H1 (cell line): Measurements from ENCODE around the gene TMEM260. TPM values are rescaled to one million over a fixed set of nuclear protein-coding genes. Genes with fewer than 3 reads are reported as not detected.

Experiments
- FOSL1 ChIP-seq: IDR thresholded peaks from 2 replicates; pipeline ENCODE4 v1.6.1; 2011; ENCODE audit warnings: mild to moderate bottlenecking, low read depth, low read length, moderate library complexity; ENCODE audit not compliant: insufficient read depth
- GABPA ChIP-seq: IDR thresholded peaks from 2 replicates; pipeline ENCODE4 v1.6.1; 2011; ENCODE audit warnings: mild to moderate bottlenecking, low read length, moderate library complexity, borderline replicate concordance; ENCODE audit not compliant: insufficient read depth
- KDM1A ChIP-seq: fragments of 200-600, 300-600 bp; sonication (generic); IDR thresholded peaks from 2 replicates; pipeline ENCODE4 v1.7.1; 2016; ENCODE audit warnings: mild to moderate bottlenecking, low read length, borderline replicate concordance
- POU5F1 ChIP-seq: IDR thresholded peaks from 2 replicates; pipeline ENCODE4 v1.6.1; 2011; ENCODE audit warnings: low read depth, mild to moderate bottlenecking, low read length, moderate library complexity
- RXRA ChIP-seq: IDR thresholded peaks from 2 replicates; pipeline ENCODE4 v1.6.1; 2011; ENCODE audit warnings: low read depth, mild to moderate bottlenecking, low read length, moderate library complexity; ENCODE audit not compliant: insufficient read depth
- SP2 ChIP-seq: IDR thresholded peaks from 2 replicates; pipeline ENCODE4 v1.6.1; 2012; ENCODE audit warnings: mild to moderate bottlenecking, low read length, inconsistent platforms
- SRF ChIP-seq: IDR thresholded peaks from 2 replicates; pipeline ENCODE4 v1.6.1; 2011; ENCODE audit warnings: mild to moderate bottlenecking, low read depth, low read length, moderate library complexity
- polyA plus RNA-seq, 7 experiments: library from polyadenylated mRNA; depleted of rRNA in 3 of 7; stranded (reverse) in 5 of 7; unstranded in 2 of 7; fragments of >200 nt in 5 of 7; fragments of 200-250 nt in 2 of 7; gene quantifications; 1 replicate in 5 of 7; 2 replicates in 1 of 7; 4 replicates in 1 of 7; pipeline versions ENCODE4 v1.2.1 to v1.2.3, GENCODE V29; 2011 to 2013; ENCODE audit warnings: missing spikeins in 2 of 7, mixed read lengths in 2 of 7
- total RNA-seq: library from RNA; stranded (reverse); fragmentation: NEBNext Ultra II Directional; extraction: Animal tissue kit (Norgen Biotek cat#: 25700); gene quantifications from 2 replicates; pipeline ENCODE4 v1.2.1, GENCODE V29; 2021

The TMEM260 gene
- total and polyA plus RNA-seq, 2 of the 8 experiments (the other 6 are each of a cell fraction or from before 2014, with no cell fraction given) = 14.4 to 15.2 TPM

GRCh38 chr14:56554301-56554700, 25.3 kb upstream of the TMEM260 start (continued):
- TF ChIP-seq SRF (no peak), FOSL1 (no peak), POU5F1 (no peak), RXRA (no peak), KDM1A (no peak), GABPA (no peak), SP2 (no peak)
